Lung (tissue), 13 donors: ENCODE measurements around the gene XYLB. TPM values are rescaled to one million over a fixed set of nuclear protein-coding genes. Genes with fewer than 3 reads are reported as not detected.
A peak's percentile ranks its signal among the peaks of the same experiment; 100 is the strongest.

ENCODE experiments used
- ATAC-seq: fragments of 200-7000 bp; cut with Tn5 transposase; one replicate; pipeline ENCODE4 v1.9.1; 2020; ENCODE audit warnings: moderate number of reproducible peaks; ENCODE audit not compliant: insufficient read depth, low FRiP score
- DNase-seq, 3 donors: peaks; one replicate each; pipeline ENCODE4 v3.0.0-alpha.2; 2013 to 2017
- H3K27ac ChIP-seq, 2 donors: one replicate each; pipeline ENCODE4 v1.5.1; 2013; ENCODE audit warnings: mild to moderate bottlenecking in 2 of 2, moderate library complexity in 2 of 2, control low read depth in 1 of 2, inconsistent platforms in 1 of 2, low read depth in 1 of 2, low read length in 1 of 2
- H3K27me3 ChIP-seq, 3 donors: one replicate each; pipeline ENCODE4 v1.5.1; 2013; ENCODE audit warnings: low read length in 2 of 3; ENCODE audit not compliant: control insufficient read depth in 3 of 3, insufficient read depth in 3 of 3
- H3K36me3 ChIP-seq, 4 donors: one replicate each; pipeline ENCODE4 v1.5.1; 2013; ENCODE audit warnings: low read length in 4 of 4, mild to moderate bottlenecking in 1 of 4, moderate library complexity in 1 of 4; ENCODE audit not compliant: control insufficient read depth in 4 of 4, insufficient read depth in 4 of 4
- H3K4me1 ChIP-seq, 5 donors: one replicate each; pipeline ENCODE4 v1.5.1; 2013; ENCODE audit warnings: low read length in 5 of 5, mild to moderate bottlenecking in 2 of 5, moderate library complexity in 1 of 5; ENCODE audit not compliant: control insufficient read depth in 5 of 5, insufficient read depth in 5 of 5
- H3K4me3 ChIP-seq: one replicate; pipeline ENCODE4 v1.5.1; 2013; ENCODE audit warnings: mild to moderate bottlenecking, control low read depth, moderate library complexity
- H3K9ac ChIP-seq, 2 donors: one replicate each; pipeline ENCODE4 v1.5.1; 2013; ENCODE audit warnings: low read length in 2 of 2, control low read depth in 1 of 2; ENCODE audit not compliant: insufficient read depth in 1 of 2
- H3K9me3 ChIP-seq, 4 donors: one replicate each; pipeline ENCODE4 v1.5.1; 2013; ENCODE audit warnings: low read length in 3 of 4, mild to moderate bottlenecking in 1 of 4, moderate library complexity in 1 of 4; ENCODE audit not compliant: control insufficient read depth in 4 of 4, insufficient read depth in 3 of 4
- CTCF ChIP-seq: IDR thresholded peaks from 2 replicates; pipeline ENCODE4 v1.5.1; 2012; ENCODE audit warnings: mild to moderate bottlenecking; ENCODE audit errors: control extremely low read depth, extremely low read depth
- WGBS, 2 donors: extraction: QIAGEN DNeasy Blood & Tissue Kit; methylation state at CpG; one replicate each; pipeline ENCODE4 v1.1.7; 2013; 5-methylcytosine and 5-hydroxymethylcytosine counted together
- polyA plus RNA-seq, 2 donors: library from polyadenylated mRNA; stranded (reverse); fragments of 200-250 nt; gene quantifications; one replicate each; pipeline ENCODE4 v1.2.1, GENCODE V29; 2013
- small RNA-seq: library from RNA; depleted of rRNA; stranded (forward); fragments of <200 nt; gene quantifications from one replicate; pipeline ENCODE3, GENCODE V24; 2014; ENCODE audit warnings: low replicate concordance
- total RNA-seq, 2 donors: library from RNA; depleted of rRNA in 1 of 2; stranded (reverse); fragments of >200 nt in 1 of 2; gene quantifications; one replicate each; pipeline ENCODE4 v1.2.1, GENCODE V29; 2014 to 2021
- donor health status: control.
- donor health status: control.
- donor health status: Bipolar disorder and iron deficiency.
- donor health status: healthy.
- donor health status: DM: yes; HTN: yes; CAD: no.

The XYLB gene
- total and polyA plus RNA-seq, 4 donors, result 0.89 to 5.8 (median 3.2) TPM

- Histone ChIP-seq H3K27ac (peak overlapping the region in 1 of 2 donors; percentile 17), H3K9ac (no peak overlapping the region), H3K4me3 (no peak overlapping the region), H3K36me3 (no peaks in the 10 kb centered on the region), H3K9me3 (peaks cover 0 to 1% (median 0%) of the 10 kb centered on the region in 4 donors), H3K27me3 (no peaks in the 10 kb centered on the region), H3K4me1 (peaks cover 5 to 42% (median 19%) of the 10 kb centered on the region in 5 donors)
- ATAC-seq (no peak), DNase-seq (peak; percentile 30 to 70 (median 53))
- no peak for TF ChIP-seq CTCF
- WGBS, 2 donors, result 74 to 87% methylated on average over 12 of the region's 12 CpGs
Observed at GRCh38 chr3:38460377-38461270, 114.0 kb downstream of the XYLB start.

Small RNA genes within 50 kb of the gene (small RNA-seq; reads per million reads assigned to genes)
- gene RNU6-235P, result not detected

Other genes starting within 250 kb of the XYLB start
- 100 to 1,000 TPM in 1 of 2 donors, 10 to 100 TPM in 1; 50.1 to 112 TPM for gene ACAA1, start 209.7 kb upstream of the XYLB start, total RNA-seq
- 10 to 100 TPM; 83.9 to 94.2 TPM for gene ACAA1, start 209.7 kb upstream of the XYLB start, polyA plus RNA-seq
- 10 to 100 TPM; 35.4 to 85.3 TPM for gene MYD88, start 208.1 kb upstream of the XYLB start, total RNA-seq
- 100 to 1,000 TPM in 1 of 2 donors, 10 to 100 TPM in 1; 32.5 to 145 TPM for gene MYD88, start 208.1 kb upstream of the XYLB start, polyA plus RNA-seq
- gene OXSR1, start 181.2 kb upstream of the XYLB start, total RNA-seq, result 10 to 100 TPM; 28.8 to 38.9 TPM
- 10 to 100 TPM; 11.9 to 21.0 TPM for gene OXSR1, start 181.2 kb upstream of the XYLB start, polyA plus RNA-seq
- under 1 TPM in 1 of 2 donors, not detected in 1; 0.64 TPM for gene SLC22A13, start 81.0 kb upstream of the XYLB start, total RNA-seq
- under 1 TPM; 0.08 to 0.20 TPM for gene SLC22A13, start 81.0 kb upstream of the XYLB start, polyA plus RNA-seq
- not detected for gene SLC22A14, start 64.5 kb upstream of the XYLB start, total RNA-seq
- under 1 TPM; 0.06 to 0.07 TPM for gene SLC22A14, start 64.5 kb upstream of the XYLB start, polyA plus RNA-seq
- gene ACVR2B, start 107.1 kb downstream of the XYLB start, total RNA-seq, result 10 to 100 TPM in 1 of 2 donors, 1 to 10 TPM in 1; 5.9 to 16.0 TPM
- 1 to 10 TPM in 1 of 2 donors, under 1 TPM in 1; 0.80 to 1.2 TPM for gene ACVR2B, start 107.1 kb downstream of the XYLB start, polyA plus RNA-seq
- gene EXOG, start 149.6 kb downstream of the XYLB start, total RNA-seq, result 10 to 100 TPM; 14.0 to 16.5 TPM
- gene EXOG, start 149.6 kb downstream of the XYLB start, polyA plus RNA-seq, result 1 to 10 TPM; 3.1 to 8.3 TPM